Amniotic epithelial cell (primary cell): ENCODE data around the gene TRAF2.

Source experiments
- DNase-seq: peaks from one replicate; pipeline ENCODE4 v3.0.0-alpha.2; 2010; ENCODE audit warnings: low read depth

Gene TRAF2

DNA sequence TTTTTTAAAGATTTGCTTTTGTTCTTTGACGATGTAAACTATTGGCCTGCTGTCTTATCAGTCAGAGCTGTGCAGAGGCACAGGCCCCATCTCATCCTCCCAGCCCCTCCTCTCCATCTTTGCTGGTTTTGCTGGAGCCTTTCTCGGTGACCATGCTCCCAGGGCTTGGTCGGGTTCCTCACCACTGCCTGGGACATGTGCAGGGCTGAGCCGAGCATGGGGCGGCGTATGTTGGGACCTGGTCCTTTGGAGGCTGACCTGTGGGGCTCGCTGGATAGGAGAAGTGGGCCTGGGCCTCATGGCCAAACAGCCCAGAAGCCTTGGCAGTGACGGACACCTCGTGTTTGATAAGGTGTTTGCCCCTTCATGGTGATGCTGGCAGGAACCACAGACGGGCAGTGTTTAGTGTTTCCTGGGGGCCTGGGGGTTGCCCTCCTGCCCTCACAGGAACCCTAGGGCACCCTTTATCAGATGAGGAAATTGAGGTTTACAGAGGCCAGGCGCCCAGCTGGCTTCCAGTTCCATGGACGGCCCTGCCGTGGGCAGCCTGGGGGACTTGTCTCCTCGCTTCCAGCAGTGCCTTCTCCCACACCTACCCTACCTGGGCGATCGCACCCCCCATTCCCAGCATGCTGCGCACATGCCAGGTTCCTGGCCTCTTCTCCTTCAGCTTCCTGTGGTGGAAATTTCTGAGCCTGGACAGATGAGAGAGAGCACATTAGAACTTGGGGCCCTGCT, 27.6 kb downstream of the TRAF2 start:
- no peak for DNase-seq

DNA sequence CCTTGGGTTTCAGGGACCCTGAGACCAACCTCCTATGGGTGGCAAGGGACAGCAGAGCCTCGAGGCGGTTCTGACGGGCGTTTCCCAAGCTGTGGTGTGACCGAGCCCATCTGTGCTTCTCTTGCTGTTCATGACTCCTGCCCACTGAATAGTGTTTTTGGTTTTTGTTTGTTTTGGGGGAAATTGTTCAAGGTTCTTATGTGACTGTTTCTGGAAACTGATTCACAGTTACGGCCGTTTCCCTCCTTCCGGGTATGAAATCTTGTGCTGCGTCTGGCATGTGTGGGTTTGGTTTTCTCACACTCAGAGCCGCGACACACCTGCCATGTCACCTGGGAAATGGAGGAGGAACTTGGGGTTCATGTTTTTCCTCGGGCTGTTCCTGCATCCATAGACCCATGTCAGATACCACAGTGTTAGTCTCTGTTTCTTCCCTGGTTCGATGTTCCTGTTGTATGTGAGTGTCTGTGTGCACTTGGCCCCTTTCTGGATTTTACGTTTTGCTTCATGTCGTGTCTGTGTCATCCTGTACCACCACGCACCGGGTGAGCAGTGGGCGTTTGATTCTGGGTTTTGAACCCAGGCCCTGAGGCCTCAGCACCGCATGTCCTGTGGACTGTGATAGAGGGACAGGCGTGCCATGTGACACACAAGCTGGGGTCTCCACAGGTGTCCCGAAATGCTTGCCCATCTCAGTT, 29.5 kb downstream of the TRAF2 start:
- no peak for DNase-seq

GRCh38 chr9:136916330-136917184, 30.2 kb downstream of the TRAF2 start:
- DNase-seq, result no peak

- DNase-seq, result no peak
These were observed 31.6 kb downstream of the TRAF2 start for GRCh38 chr9:136917902-136918301.

GRCh38 chr9:136920069-136920468, 33.8 kb downstream of the TRAF2 start:
- DNase-seq, result no peak

GRCh38 chr9:136920734-136921231, 34.5 kb downstream of the TRAF2 start:
- DNase-seq, result no peak

DNA sequence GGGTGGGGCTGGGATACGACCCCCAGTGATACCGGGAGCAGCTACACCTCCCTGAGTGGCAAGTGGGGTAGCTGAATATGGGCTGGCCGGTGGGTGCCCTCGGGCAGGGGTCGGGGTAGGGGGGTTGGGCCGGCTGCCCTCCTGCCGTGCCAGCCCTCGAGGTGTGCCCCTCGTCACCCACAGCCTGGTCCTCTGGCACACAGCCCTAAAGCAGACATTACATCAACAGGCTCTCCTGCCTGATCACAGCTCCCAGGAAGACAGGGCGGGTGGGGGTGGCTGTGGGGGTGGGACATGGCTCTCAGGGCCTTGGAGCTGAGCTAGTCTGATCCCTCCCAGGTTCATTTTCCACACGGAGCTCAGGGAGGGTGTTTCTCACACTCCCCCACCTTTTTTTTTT, 35.0 kb downstream of the TRAF2 start:
- DNase-seq, result no peak

DNA sequence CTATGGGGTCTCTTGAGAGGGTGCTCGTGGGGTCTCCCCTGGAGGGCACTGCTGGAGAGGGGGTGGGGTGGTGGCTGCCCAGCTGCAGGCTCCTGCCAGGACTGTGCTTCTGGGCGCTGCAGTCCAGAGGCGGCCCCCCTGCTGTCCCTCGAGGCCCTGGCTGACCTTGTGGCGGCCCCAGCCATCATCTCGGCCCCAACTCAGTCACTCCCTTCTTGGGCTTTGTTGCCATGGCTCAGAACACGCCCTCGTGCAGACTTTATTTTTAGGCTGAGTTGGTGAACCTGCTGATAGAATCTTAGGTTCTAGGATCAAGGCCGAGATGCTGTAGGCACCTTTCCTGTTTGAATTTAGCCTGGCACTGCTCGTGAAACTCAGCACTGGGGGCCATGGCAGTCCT, 35.4 kb downstream of the TRAF2 start:
- DNase-seq, result no peak

GRCh38 chr9:136922540-136922939, 36.2 kb downstream of the TRAF2 start:
- no peak for DNase-seq

DNA sequence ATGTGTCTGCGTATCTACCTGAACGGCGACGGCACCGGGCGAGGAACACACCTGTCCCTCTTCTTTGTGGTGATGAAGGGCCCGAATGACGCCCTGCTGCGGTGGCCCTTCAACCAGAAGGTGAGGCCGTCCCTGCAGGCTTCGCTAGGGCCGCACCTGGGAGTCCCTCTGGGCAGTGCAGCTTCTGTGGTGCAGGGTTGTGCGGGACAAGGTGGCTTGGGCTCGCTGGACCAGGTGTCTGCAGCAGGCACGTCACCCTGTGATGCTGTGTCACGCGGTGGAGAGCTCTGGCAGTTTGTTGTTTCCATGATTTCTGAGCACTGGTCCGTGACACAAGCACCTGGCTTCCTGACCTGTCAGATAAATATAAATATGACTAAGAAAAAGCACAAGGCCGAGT, 37.6 kb downstream of the TRAF2 start:
- DNase-seq, result no peak

DNA sequence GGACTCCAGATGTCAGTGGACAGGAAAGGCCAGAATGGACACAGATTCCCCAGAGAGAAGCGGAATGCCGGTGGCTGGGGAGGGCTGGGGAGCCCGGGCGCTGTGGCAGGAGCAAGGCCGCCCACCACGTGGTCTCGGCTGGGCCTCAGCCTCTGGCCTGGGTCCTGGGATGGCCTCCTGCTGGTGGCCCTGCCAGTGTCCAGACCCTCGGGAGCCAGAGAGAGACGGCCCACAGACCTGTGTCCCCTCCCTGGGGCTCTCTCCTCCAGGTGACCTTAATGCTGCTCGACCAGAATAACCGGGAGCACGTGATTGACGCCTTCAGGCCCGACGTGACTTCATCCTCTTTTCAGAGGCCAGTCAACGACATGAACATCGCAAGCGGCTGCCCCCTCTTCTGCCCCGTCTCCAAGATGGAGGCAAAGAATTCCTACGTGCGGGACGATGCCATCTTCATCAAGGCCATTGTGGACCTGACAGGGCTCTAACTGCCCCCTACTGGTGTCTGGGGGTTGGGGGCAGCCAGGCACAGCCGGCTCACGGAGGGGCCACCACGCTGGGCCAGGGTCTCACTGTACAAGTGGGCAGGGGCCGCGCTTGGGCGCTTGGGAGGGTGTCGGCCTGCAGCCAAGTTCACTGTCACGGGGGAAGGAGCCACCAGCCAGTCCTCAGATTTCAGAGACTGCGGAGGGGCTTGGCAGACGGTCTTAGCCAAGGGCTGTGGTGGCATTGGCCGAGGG, 39.3 kb downstream of the TRAF2 start:
- no peak for DNase-seq

GRCh38 chr9:136926154-136926704, 39.9 kb downstream of the TRAF2 start:
- no peak for DNase-seq

DNA sequence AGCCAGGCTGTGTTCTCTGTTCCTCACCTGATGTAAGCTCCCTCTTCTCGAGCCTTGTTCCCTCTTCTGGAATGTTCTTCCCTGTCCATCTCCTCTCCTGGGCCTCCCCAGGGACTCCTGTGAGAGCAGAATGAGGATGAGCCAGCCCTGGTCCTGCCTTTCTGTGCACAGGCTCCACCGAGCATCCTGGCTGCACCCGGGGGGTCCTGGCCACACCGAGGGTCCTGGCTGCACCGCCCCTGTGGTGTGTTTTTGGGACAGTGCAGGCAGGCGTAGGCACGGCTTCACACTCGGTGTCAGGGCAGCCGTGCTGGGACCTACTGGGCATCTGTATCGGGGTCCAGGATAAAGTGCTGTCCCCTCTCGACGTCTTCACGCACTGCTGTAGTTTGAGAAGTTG, 40.4 kb downstream of the TRAF2 start:
- DNase-seq, result no peak

DNA sequence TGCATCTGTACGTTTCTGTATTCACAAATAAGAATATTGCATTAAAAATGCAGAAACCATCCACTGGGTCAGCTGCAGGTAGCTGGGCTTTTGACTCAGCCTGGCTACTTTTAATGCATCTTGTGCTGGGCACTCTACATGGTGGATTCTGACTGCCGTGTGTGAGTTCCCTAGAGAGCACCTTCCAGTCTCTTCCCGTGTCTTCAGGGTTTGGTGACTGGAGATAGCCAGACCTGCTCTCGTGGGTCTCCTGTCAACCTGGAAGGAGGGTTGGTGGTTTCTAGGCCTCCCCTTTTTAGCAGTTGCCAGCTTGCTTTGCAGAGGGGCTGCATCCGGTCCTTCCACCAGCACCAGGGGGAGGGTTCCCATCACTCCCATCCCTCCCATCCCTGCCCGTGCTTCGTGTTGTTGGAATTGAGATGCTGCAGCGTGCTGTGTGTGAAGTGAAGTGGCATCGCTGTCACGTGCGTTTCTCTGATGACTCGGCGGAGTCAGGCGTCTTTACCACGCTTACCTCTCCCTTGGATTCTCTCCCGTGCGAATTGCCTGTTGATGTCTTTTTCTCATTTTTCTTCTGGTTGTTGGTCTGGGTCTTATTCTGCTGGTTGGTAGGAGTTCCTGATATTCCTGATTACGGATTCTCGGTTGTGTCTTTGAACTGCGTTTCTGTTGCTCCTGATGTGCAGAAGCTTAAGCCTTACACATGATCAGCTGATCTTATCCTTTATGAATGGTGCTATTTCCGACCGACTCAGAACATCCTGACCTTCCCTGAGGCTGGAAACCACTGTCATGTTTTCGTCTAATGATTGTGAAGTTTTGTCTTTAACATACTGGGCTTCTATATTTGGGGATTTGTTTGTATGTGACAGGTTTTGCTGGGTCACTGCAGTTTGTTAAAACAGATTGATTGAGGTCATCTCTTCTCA, 41.3 kb downstream of the TRAF2 start:
- DNase-seq, result peak; percentile 77

- DNase-seq, result no peak
These were observed 42.3 kb downstream of the TRAF2 start for GRCh38 chr9:136928591-136928990.

GRCh38 chr9:136930014-136930413, 43.7 kb downstream of the TRAF2 start:
- DNase-seq, result no peak

DNA sequence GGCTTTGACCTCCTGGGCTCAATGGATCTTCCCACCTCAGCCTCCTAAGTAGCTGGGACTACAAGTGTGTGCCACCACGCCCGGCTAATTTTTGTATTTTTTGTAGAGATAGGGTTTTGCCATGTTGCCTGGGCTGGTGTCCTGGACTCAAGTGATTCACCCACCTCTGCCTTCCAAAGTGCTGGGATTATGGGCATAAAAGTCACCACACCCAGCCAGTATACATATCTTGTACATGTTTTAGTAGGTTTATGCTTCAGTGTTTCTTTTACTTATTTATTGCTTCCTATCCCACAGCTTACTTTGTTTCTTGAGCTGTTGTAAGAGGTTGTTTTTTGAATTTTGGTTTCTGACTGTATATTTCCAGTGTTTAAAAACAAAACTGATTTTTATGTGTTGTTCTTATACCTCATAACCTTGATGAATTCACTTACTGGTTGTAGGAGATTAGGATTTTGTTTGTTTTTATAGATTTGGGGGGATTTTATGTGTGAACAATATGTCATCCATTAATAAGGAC, 45.4 kb downstream of the TRAF2 start:
- DNase-seq, result no peak

- no peak for DNase-seq
These were observed 48.0 kb downstream of the TRAF2 start for GRCh38 chr9:136934277-136934676.

DNA sequence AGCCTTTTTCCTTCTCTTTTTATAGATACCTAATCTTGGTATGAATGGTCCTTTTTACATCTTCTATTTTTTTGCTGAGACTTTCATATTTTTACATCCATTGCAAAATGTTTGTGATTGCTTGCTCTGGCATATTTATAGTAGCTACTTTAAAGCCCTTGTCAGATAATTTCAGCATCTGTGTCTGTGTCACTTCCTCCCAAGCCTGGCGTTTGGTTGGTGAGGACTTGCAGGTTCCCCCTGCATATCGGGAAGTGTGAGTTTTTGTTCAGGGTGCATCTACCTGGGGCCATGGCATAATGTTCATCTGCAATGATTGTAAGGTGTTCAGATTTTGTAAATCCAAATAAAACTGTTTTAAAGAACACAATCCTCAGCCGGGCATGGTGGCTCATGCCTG, 49.3 kb downstream of the TRAF2 start:
- no peak for DNase-seq

- no peak for DNase-seq
These were observed 50.4 kb downstream of the TRAF2 start for GRCh38 chr9:136936645-136937170.
